NCI-H128 (cell line): ENCODE results near the gene CRB1.

Experiments
- DNase-seq: peaks from one replicate; lab custom pipeline; 2025; ENCODE audit not compliant: unreplicated experiment; lab: John Stamatoyannopoulos, UW

The CRB1 gene

GRCh38 chr1:197519741-197520334 is 251.8 kb downstream of the CRB1 start:
- no peak for DNase-seq

- no peak for DNase-seq
Measured at GRCh38 chr1:197521118-197521739, 253.2 kb downstream of the CRB1 start.

GRCh38 chr1:197526736-197527371 is 258.8 kb downstream of the CRB1 start:
- DNase-seq: peak; percentile 37
